NCI-H1417 (cell line): ENCODE measurements around the gene SAMD13.

Experiments
- DNase-seq, 3 experiments: peaks; one replicate each; lab custom pipeline; 2025; lab: John Stamatoyannopoulos, UW

SAMD13 gene

DNA sequence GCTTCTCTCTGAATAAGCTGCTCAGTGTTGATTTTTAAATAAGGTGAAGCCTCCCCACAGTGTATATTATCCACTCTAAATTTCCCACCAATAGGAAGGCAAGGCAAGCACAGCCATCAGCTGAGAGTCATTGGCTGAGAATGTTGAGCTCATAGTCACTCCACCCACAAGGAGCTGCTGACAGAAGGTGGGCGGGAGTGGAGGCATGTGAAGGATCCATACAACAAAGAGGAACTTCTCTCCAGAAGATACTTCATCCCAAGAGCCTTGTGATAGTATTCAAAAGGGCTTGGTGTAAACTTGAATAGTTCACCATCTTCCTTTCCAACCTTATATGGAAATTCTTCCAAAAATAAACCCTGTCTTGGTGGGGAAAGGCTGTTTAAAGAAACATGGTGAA lies 42.8 kb downstream of the SAMD13 start:
- no peak for DNase-seq

DNA sequence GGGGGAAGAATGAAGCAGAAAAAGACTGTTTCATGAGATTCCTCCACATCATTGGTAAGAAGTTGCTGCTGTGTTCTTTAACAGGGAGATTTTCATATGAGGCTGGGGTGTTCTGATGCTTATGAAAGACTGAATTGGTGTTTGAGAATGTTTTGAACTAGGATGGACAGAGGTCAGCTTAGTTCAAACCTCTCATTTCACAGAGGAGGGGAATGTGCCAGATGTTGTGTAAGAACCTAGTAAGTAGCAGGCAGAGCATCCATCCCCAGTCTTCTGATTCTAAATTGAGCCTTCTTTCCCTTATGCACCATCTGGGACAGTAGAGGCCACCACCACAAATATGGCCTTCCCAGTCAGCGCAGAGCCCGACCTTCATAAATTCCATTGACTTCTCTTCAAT lies 43.7 kb downstream of the SAMD13 start:
- no peak for DNase-seq

DNA sequence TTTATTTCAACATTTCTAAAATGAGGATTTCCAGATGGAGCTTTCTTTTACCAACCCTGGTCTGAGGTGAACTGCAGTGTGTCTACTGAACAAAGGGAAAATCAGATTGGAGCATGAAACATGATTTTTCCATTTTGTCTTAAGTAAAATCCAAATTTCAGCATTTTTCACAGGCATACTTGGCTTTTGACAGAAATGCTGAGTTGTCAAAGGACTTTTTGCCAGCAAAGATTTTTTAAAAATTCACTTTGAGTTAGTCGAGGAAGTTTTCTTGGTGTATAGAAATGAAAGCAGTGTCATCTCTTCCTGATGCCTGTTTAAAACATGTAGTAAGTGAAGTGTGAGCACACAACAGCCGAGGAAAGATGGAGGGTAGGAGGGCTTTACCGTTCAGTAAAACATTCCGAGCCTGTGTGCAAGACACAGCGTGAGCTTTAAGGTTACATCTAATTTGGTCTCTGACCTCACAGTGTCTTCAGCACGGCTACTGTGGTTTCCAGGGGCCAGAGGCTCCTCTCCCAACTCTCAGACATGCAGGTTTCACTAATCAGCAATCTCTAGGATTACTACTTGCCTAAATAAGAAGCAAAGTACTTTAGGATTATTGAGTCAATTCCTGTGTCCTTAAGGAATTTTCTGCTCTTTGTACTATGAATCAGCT lies 45.9 kb downstream of the SAMD13 start:
- DNase-seq = no peak

DNA sequence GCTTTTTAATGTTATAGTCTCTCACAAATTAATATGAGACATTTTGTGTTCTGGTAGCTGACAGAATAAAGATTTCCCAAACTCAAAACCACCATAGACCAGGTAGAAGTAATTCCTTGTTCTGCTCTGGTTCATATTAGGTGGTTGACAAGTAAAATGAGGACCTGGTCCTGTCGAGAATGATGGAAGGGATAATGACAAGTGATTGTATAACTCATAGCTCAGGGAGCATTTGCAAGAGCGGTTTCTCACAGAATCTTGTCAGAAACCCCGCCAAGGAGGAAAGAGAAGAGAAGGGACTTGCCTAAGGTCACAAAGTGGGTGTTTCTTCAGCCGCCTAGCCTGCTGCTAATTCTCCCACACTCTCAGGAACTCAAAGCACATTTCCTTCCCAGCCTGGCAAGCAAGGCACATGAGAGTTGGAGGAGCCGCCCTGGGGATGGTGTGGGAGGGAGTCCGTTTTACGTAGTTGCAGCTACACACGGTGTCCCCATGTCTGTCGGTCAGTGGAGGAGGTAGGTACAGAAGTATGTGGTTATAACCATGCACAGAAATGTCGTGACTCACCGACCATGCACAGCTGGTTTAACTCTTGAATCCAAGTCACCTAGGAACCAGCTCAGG lies 46.5 kb downstream of the SAMD13 start:
- no peak for DNase-seq

DNA sequence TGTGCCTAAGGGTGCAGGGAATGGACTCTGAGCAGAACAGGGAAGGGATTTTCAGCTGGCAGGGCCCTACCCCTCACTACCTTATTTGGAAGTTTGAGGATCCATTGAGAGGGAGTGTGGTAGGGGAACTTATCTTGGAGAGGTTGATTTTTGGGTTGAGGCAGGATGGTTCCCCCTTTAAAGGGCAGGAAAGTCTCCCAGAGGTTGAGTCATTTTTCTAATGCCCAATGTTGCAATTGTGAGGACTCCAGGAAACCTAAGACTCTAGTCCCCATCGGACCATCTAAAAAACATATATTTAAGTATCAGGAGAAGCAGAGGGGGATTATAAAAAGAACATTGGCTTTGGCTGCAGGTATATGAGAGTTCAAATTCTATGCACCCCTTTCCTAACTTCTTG lies 47.3 kb downstream of the SAMD13 start:
- DNase-seq = no peak

DNA sequence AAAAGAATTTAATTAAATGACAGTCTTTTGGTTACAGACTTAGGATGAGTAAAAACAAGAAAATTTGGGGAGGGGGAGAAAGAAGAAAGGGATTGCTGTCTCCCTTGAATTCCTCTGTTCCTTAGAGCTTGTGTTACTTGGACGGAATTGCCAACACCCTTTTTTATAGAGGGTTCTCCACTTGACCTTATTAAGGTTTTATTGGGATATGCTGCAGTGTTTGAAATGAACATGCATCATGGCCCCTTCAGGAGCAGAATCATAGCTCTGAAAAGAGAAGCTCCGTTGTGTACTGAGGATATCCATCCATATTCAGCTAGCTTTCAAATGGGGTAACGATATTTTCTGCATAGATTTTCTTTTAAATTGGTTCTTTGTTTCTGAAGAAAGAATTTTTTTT lies 48.6 kb downstream of the SAMD13 start:
- DNase-seq = no peak

DNA sequence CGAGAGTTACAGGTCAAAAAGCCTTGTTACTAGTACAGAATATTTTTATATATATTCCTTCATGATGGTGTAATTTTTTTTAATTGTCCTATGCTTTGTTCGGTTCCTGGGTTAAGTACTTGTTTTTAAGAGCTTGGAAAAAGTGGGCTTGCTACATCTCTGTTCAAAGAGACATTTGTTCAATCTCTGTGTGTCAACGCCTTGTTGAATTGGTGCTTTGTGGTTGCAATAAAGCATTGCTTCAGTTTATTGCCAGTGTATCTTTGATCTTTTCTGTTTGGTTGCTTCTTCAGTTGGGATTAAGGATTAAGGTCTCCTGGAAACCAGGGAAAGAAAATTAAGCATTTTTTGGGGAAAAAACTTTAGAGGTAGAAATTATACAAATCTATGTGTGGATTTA lies 49.0 kb downstream of the SAMD13 start:
- DNase-seq = no peak

DNA sequence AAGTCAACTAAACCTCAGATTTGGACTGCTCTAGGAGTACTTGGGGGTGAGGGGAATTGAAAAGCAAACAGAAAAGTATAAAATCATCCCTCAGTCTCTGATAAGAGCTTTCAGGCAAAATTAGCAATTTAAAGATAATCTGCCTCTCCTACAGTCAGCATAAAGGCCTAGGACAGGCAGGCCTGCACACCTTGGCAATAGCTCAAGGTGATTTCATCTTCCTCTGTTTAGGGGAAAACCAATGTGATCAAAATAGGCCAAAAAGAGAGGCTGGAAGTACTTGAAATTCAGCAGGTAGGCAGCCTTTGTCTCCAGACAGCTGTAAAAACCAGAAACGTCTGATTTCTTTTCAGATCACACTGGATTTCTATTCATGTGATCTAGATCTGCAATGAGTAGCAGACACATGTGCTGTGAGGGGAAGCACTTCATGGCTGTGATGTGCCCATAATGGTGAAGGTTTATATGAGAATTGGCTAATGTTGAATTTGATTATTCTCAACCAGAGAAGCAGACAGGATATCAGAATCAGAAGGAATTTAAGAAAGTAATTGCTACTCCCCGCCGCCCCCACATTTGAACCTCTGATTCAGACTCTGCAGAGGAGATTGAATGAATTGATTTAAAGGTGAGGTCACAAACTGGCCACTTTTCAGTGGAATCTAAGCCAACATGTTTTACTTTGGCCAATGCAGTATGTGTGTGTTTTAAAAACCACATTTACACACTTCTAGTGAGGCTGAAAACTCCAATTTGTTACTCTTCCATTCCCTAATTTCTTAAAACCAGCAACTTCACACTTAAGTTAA lies 51.0 kb downstream of the SAMD13 start:
- DNase-seq = no peak

DNA sequence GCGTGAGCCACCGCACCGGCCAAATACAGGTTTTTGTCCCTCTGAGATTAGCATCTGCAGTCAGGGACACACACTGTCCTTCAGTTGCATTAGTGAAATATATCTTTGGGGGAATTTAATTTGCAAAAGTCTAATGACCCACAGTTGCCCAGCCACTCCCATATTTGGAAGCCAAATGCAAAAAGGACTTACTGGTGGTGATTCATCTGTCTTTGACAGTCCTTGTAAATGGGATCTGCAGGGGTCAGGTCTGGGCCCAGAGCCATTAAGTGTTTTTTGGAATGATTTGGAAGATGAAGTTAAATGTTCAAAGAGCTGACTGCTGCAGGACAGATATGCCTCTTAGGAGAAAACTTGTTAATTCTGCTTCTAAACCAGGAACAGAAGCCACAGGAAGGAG lies 52.2 kb downstream of the SAMD13 start:
- no peak for DNase-seq

DNA sequence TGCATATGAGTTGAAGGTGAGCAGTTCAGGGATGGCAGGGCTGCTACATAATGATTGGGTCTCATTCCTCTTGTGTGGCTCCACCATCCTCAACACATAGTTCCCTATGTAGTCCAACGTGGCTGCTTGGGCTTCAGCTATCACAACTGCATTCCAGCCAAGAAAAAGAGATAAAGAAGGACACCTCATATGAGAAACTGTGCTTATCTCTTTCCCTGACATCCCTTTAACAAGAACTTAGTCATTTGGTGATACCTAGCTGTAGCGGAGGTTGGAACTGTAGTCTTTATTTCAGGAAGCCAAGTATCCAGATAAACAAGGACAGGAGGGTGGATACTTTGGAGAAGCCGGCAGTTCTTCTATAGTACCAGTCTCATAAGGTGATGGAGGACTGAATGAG lies 54.0 kb downstream of the SAMD13 start:
- DNase-seq = no peak

DNA sequence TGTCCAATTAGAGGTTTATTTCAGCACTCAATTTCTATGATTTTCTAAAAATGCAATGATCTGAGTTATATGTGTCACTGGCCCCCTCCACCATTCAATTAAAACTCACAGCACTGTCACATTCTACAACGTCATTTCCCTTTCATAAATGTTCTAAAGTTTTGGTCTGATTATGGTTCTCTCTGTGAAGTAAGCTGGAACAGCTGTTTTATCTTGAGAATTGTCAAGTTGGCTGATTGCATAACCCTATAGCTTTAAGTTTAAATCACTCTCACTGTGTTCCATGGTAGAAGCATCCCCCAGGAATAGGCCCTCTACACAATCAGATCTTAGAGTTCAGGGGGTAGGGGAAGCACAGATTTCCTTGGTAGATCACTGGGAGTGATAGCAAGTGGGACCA lies 55.4 kb downstream of the SAMD13 start:
- DNase-seq = no peak

DNA sequence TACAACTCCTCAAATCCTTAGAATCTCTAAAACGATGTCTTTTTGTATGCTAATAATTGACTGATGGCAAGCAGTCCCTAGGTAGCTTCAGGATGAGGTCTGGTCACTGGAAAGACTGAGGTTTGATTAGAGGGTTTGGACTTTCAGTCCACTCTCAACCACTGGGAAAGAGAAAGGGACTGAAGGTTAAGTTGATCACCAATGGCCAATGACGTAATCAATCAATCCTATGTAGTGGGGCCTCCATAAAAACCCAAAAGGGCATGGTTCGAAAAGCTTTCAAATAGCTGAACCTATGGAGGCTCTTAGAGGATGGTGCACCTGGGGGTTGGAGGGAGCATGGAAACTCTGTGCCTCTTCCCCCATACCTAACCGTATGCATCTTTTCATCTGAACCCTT lies 57.2 kb downstream of the SAMD13 start:
- DNase-seq = no peak

DNA sequence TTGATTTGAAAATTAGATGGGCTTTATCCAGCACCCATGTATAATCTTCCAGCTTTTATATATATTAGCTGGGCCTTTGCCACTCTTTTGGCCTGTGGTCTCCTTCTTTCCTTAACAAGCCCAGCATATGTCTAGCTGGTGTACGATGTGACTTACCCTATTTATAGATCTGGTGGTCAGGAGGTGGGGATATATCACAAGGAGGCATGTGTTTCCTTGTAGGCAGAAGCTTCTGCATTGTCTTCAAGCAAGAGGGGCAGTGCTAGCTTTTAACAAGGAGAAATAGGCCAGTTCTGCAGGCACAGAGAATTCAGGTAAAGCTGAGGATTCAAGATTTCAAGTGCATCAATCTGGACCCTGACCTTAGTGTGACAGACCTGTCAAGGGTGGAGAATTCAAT lies 58.8 kb downstream of the SAMD13 start:
- DNase-seq = no peak

DNA sequence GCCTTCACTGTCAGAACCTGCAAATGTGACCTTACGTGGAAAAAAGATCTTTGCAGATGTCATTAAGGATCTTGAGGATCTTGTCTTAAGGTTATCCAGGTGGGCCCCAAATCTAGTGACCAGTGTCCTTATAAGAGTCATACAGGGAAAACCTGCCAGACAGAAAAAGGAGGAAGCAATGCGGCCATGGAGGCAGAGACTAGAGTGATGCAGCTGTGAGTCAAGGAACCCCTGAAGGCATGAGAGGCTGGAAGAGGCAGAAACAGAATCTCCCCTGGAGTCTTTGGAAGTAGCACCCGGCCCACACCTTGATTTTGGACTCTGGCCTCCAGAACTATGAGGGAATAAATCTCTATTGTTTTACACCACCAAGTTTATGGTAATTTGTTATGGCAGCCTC lies 60.3 kb downstream of the SAMD13 start:
- no peak for DNase-seq

DNA sequence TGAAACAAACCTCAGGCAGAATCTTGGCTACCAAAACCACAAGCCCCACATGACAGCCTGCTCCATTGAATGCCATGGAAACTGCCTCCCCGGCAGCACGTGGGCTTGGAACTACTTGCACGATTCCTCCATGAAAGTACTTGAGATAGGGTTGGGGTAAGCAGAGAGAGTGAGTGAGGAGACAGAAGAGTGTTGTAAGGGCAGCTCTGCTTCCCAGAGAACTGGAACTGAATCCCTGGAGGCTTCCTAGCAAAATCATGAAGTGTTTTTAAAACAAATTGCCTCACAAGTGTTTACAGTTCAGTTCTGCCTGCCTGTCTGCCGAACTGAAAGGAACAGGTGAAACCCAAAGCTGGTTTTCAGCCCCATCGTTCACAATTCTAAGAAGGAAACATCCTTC lies 61.5 kb downstream of the SAMD13 start:
- DNase-seq = peak; percentile 38 to 94 (median 68)

DNA sequence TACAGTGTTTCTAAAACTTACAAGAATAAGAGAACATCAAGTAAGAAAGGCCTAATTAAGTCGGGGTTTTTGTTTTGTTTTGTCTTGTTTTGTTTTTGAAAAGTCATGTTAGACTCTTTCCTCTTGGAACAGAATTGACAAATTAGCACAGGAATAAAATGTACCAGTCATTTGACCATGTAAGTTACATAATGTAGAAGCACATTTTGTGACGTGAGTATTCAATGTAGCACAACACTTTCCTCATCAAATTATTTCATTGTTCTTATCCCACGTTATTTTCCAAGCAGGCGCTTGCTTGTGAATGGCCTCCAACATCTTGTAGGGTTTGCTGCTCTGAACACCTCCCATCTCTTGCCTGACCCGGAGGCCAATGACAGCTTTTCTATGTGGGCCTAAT lies 62.1 kb downstream of the SAMD13 start:
- DNase-seq = peak in 1 of 3 experiments; percentile 38

DNA sequence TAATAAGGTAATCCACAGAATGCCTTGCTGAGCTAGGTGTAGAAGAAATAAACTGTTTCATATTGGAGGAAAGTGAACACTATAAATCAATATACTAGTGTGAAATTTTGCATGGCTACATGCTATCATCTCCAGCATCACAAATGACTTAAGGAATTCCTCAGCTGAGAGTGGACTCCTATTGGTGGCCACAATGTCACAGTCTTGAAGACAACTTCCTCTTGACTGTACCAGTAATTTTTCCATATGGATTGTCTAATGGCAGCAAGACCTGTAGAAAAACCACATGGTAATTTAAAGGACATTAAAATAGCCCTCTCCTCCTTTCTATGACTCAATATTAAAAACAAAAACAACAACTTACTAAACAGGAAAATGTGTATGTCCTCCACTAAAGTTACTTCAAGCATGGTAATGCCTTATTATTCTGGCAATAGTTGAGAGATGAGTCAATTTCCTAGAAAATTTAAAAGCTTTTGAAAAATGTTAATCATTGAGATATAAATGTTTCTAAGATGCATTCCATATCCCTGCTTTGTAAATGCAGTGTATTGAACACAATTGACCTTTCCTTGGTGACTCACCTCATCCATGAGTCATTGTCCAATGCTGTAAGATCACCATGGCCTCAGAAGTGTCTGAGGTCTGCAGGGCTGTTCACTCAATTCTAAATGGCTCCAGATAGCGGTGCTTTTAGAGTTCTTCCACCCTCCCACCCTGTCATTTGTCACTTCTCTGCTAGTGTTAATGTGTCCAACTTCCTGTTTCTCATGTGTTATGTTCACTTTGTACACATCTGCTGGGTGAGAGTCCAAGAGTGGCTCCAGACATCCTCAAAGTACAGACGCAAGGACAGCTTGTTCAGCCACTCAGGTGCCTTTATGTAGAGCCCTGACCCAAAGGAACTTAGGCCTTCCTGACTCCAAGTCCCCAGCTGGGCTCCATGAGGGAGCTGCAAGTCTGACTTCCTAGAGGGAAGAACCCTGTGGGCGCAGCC lies 64.0 kb downstream of the SAMD13 start:
- no peak for DNase-seq

DNA sequence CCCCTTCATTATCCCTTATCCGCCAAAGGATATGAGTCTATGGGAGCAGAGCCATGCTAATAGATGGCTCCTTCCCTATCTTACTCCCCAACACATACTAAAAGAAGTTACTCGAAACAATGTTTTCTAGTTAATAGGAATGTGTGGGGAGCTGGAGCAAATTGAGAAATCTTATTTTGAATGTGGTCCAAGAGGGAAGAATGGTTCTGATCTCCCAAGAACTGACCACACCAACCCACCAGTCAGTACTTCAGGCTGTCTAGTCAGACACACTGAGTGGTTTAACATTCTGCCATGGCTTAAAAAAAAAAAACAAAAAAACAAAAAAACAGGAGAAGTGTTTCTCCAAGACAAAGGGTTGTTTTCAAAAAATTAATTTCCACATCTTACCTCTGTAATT lies 65.3 kb downstream of the SAMD13 start:
- DNase-seq = no peak

DNA sequence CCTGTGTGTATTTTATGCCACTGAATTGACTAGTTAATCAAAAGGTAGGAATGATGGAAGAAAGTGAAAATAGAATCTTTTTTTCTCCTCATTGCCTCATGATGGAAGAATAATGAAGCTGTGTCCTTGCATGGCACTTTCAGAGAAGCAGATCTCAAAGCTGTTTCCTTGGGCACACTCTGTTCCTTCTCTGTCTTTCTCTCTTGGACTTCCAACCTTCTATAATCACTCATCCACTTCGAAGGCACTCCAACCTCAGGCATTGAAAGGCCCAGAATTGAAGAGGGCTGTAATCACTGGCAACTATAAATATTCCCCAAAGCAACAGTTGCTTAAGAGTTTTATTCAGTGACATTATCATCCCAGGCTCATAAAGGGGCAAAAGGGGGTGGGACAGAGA lies 65.7 kb downstream of the SAMD13 start:
- DNase-seq = peak in 1 of 3 experiments; percentile 78

DNA sequence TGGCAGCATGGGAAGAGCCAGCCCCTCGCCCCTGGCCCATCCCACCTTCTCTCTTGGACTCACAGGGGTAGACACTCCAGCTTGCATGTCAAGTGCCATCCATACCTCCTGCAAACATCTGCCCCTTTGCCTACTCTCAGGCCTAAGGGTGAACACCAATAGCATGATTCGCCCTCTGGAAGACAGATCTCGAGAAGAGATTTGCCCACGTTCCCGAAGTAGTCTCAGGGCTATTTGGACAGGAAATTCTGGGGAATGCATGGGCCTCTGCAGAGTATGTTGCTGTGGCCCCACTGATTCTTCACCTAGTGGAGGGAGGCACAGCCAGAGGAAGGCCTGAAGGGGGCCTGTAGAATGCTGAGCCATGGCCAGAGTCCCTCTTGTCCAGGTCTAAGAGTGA lies 66.9 kb downstream of the SAMD13 start:
- no peak for DNase-seq

DNA sequence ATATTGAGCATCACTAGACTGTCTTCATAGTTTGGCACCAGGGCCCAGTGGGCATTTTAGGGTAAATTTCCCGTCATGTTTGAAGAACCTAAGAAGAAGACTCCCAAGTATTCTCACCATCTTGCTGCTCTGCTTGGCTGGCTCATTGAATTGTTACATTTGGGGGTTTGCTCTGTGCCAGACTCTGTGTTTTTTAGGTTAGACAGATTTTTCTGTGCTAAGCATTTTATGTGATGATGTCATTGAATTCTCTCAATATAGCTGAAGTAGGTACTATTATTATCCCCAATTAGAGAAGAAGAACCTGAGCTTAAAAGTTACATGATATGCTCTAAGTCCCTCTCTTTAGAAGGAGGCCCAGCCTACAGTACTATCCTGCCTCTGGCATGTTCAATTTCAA lies 68.8 kb downstream of the SAMD13 start:
- DNase-seq = peak in 1 of 3 experiments; percentile 47

DNA sequence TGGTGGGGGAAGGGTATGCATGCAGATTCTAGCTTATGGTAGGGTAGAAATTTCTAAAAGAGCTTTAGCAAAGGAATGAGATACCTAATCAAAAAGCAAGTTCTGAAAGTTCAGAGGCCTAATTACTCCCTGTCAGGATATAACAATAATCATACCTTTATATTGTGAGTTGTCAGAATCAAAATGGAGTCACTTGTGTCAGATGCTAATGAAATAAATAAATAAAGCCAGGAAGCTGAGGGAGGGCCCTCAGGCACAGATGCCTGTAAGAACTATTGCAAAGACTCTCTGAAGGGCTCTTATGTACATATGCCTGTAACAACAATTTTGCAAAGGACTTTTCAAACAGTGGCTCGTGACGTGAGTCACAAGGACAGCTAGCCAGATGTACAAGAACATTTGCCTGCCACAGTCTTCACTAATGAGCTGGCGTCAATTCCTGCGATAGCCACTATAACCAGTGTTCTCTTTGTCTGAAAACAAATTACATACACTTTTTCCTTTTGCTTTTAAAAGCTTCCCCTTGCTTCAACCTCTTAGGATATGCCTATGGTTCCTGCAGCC lies 69.4 kb downstream of the SAMD13 start:
- DNase-seq = peak in 2 of 3 experiments; percentile 64 to 83
